Measurements from ENCODE around the gene TIGD4.

GRCh38 chr4:152738827-152739226, 40.7 kb downstream of the TIGD4 start:
- TF ChIP-seq CTCF (IDR thresholded peaks at IDR 0.05; ENCODE audit: low read depth, low read length, poor library complexity, severe bottlenecking) (no peak), EZH2phosphoT487 (IDR thresholded peaks at IDR 0.05; ENCODE audit: borderline replicate concordance, low read length) (no peak)
